ENCODE results near the gene DHH.

DNA sequence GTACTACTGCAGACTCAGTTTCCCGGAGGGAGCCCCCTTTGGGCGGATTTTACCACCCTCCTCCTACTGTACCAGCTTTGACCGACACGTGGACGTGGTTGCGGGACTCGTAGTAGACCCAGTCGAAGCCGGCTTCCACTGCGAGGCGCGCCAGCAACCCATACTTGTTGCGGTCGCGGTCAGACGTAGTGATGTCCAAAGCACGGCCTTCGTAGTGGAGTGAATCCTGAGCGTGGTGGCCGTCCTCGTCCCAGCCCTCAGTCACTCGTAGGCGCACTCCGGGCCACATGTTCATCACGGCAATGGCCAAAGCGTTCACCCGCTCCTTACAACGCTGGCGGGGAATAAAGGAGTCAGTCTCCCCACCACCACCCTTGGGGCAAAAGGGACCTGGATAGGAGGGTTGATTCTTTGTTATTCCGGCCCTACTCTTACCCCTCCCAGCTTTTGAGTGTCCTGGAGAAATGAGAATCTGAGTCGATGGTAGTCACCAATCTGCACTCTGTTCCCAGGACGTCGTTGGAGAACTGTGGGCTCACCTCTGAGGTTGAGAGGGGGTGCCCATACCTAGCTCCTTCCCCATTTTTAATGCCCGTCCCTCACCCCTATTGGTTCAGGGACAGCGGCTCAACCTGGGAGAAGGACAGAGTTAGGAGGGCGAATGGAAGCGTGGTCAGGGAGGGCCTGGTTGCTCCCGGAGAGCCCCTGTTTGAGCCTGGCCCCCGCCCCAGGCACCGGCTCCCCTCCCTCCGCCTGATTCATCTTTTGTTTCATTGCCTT, 3.4 kb downstream of the DHH start:
- TF ChIP-seq, protein P1, sequence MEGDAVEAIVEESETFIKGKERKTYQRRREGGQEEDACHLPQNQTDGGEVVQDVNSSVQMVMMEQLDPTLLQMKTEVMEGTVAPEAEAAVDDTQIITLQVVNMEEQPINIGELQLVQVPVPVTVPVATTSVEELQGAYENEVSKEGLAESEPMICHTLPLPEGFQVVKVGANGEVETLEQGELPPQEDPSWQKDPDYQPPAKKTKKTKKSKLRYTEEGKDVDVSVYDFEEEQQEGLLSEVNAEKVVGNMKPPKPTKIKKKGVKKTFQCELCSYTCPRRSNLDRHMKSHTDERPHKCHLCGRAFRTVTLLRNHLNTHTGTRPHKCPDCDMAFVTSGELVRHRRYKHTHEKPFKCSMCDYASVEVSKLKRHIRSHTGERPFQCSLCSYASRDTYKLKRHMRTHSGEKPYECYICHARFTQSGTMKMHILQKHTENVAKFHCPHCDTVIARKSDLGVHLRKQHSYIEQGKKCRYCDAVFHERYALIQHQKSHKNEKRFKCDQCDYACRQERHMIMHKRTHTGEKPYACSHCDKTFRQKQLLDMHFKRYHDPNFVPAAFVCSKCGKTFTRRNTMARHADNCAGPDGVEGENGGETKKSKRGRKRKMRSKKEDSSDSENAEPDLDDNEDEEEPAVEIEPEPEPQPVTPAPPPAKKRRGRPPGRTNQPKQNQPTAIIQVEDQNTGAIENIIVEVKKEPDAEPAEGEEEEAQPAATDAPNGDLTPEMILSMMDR (conservative IDR thresholded peaks at IDR 0.05; ENCODE audit: low read depth, low read length), result no peak
- no peak for TF ChIP-seq EZH2 (IDR thresholded peaks at IDR 0.05; ENCODE audit: borderline replicate concordance, low read depth, low read length, poor library complexity, severe bottlenecking)

Data from A673 (cell line).